ENCODE data around the gene TMEM233. TPM values are rescaled to one million over a fixed set of nuclear protein-coding genes. Genes with fewer than 3 reads are reported as not detected.
"Not testable (repeated sequence)": the region's sequence is repeated elsewhere in the genome, so short reads cannot be mapped to it uniquely, and the experiment has no call there.

Gene TMEM233
- total RNA-seq, 1 donor from 2014 or later: 0.96 TPM

DNA sequence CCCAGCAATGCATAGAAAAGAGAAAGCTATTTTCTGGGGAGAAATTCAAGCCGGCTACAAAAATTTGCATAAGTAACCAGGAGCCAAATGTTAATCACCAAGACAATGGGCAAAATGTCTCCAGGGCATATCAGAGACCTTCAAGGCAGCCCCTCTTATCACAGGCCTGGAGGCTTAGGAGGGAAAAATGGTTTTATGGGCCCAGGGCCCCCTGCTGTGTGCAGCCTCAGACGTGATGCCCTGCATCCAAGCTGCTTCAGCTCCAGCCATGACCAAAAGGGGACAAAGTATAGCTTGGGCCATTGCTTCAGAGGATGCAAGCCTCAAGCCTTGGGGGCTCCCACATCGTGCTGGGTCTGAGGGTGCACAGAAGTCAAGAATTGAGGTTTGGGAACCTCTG, 15.8 kb downstream of the TMEM233 start:
- H3K27ac ChIP-seq: no peak overlapping the region
- H3K4me3 ChIP-seq: no peak overlapping the region
- TF ChIP-seq, protein P1, sequence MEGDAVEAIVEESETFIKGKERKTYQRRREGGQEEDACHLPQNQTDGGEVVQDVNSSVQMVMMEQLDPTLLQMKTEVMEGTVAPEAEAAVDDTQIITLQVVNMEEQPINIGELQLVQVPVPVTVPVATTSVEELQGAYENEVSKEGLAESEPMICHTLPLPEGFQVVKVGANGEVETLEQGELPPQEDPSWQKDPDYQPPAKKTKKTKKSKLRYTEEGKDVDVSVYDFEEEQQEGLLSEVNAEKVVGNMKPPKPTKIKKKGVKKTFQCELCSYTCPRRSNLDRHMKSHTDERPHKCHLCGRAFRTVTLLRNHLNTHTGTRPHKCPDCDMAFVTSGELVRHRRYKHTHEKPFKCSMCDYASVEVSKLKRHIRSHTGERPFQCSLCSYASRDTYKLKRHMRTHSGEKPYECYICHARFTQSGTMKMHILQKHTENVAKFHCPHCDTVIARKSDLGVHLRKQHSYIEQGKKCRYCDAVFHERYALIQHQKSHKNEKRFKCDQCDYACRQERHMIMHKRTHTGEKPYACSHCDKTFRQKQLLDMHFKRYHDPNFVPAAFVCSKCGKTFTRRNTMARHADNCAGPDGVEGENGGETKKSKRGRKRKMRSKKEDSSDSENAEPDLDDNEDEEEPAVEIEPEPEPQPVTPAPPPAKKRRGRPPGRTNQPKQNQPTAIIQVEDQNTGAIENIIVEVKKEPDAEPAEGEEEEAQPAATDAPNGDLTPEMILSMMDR (IDR thresholded peaks at IDR 0.05): no peak
- H3K4me1 ChIP-seq: no peaks in the 10 kb centered on the region
- ATAC-seq (no peak), DNase-seq (no peak)
- H3K27me3 ChIP-seq: no peaks in the 10 kb centered on the region
- H3K36me3 ChIP-seq: no peaks in the 10 kb centered on the region
- H3K9me3 ChIP-seq: no peaks in the 10 kb centered on the region
- intact Hi-C loops (cut with DNase I): no loop called here

DNA sequence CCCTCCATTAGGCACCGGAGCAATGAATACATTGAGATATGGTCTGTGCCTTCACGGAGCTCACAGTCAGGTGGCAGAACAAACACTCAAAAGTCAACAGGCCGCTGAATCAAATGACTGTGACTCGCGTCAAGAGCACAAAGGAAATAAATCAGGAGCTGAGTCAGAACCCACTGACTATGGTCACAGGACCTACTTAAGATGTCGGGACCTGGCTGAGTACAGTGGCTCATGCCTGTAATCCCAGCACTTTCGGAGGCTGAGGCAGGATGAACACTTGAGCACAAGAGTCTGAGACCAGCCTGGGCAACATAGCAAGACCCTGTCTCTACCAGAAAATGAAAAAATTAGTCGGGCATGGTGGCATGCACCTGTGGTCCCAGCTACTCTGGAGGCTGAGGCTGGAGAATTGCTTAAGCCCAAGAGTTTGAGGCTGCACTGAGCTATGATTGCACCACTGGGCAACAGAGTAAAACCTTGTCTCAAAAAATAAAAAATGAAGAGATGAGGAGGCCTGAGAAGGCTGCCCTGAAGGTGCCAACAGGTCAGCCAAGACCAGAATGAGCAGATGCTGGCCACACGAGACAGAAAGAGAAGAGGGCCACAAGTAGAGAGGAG, 19.9 kb downstream of the TMEM233 start:
- ATAC-seq: peak; percentile 80
- intact Hi-C loops (cut with DNase I): no loop called here
- Histone ChIP-seq H3K4me1 (no peaks in the 10 kb centered on the region), H3K4me3 (no peak overlapping the region), H3K9me3 (no peaks in the 10 kb centered on the region), H3K36me3 (no peaks in the 10 kb centered on the region), H3K27me3 (no peaks in the 10 kb centered on the region), H3K27ac (no peak overlapping the region)
- DNase-seq: no peak
- TF ChIP-seq, protein P1 (IDR thresholded peaks at IDR 0.05): no peak

DNA sequence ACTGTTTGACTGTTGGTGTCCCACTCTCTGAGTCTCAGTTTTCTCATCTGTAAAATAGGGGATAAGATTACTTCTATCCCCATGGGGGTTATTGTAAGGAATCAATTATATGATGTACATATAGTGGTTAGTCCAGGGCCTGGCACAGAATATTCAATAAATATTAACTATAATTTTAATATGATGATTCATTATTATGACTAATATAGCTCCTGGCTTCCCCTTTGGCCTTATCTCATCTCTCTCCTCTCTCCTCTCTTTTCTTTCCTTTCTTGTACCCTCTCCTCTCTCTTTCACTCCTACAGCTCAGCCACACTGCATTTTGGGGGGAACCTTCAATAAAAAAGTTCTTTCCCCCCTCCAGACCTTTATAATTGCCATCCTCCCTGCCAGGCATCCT, 21.1 kb downstream of the TMEM233 start:
- Histone ChIP-seq H3K27me3 (no peaks in the 10 kb centered on the region), H3K27ac (no peak overlapping the region), H3K36me3 (no peaks in the 10 kb centered on the region), H3K9me3 (no peaks in the 10 kb centered on the region), H3K4me3 (no peak overlapping the region), H3K4me1 (no peaks in the 10 kb centered on the region)
- ATAC-seq: no peak
- TF ChIP-seq, protein P1 (IDR thresholded peaks at IDR 0.05): no peak
- intact Hi-C loops (cut with DNase I): no loop called here
- no peak for DNase-seq

DNA sequence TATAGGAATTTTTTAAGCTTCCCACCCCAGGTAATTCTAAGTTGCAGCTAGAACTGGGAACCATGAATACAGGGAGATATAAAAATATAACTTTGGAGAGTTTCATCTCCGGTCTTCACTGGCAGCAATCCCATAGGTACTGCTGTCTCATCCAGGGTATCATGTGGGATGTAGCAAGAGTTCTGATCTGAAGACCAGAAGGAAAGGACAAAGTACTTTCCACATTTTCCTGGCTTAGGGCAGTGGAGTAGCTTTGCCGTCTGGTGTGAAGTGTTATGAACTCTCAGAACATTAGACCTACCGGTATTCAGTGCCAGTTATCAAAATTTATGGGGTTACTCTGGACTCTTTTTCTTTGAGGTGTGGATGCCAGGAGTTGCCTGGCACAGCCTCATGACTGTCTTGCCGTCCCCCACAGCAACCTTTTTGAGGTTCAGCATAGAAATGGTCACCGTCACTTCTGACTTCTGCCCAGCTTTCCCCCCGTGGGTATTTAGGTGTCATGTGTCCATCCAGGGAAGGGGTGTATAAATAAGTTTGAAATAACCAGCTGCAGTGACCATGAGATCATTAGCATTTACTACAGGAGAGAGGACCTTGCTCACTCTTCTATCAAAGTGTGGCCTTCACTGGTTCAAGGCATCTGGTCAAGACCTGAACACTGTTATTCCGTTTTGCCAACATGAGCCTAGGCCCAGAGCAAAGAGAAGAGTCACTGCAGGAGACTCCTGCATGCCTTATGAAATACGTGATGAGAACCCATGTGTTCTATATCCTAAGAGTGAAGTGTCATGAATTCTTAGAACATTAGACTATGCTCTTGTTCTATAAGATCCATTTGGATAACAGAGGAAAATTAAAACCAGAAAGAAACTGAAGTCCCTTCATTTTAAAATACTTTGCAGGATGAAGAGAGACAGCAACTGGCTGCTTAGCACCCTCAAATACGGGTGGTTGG, 22.2 kb downstream of the TMEM233 start:
- Histone ChIP-seq H3K27ac (no peak overlapping the region), H3K4me1 (no peaks in the 10 kb centered on the region), H3K36me3 (no peaks in the 10 kb centered on the region), H3K27me3 (no peaks in the 10 kb centered on the region), H3K9me3 (no peaks in the 10 kb centered on the region), H3K4me3 (no peak overlapping the region)
- ATAC-seq: no peak
- TF ChIP-seq, protein P1 (IDR thresholded peaks at IDR 0.05): no peak
- intact Hi-C loops (cut with DNase I): no loop called here
- no peak for DNase-seq

DNA sequence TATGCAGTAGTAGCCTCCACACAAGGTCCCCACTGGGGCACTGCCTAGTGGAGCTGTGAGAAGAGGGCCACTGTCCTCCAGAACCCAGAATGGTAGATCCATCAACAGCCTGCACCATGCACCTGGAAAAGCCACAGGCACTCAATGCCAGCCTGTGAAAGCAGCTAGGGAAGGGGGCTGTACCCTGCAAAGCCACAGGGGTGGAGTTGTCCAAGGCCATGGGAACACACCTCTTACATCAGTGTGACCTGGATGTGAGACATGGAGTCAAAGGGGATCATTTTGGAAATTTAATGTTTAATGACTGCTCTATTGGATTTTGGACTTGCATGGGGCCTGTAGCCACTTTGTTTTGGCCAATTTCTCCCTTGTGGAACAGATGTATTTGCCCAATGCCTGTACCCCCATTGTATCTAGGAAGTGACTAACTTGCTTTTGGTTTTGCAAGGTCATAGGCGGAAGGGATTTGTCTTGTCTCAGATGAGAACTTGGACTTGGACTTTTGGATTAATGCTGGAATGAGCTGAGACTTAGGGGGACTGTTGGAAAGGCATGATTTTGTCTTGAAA, 24.8 kb downstream of the TMEM233 start:
- intact Hi-C loops (cut with DNase I): not testable (repeated sequence)

DNA sequence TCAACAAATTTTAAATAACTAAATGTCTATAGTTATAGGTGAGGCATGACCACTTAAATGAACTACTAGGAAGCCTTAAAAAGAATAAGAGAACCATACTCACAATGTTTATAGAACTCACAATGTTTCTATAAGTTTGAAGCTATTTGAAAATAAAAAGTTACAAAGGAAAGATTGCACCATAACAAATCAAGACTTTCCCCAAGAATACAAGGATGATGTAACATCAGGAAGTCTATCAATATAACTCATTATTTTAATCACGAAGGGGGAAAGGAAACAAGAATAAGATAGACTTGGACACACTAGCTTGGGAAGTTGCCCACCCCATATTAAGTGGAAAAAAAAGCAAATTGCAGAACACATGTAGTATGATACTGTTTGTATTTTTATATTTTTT, 26.9 kb downstream of the TMEM233 start:
- Histone ChIP-seq H3K27ac (no peak overlapping the region), H3K27me3 (no peaks in the 10 kb centered on the region), H3K36me3 (no peaks in the 10 kb centered on the region), H3K4me3 (no peak overlapping the region), H3K4me1 (no peaks in the 10 kb centered on the region), H3K9me3 (no peaks in the 10 kb centered on the region)
- ATAC-seq: no peak
- TF ChIP-seq, protein P1 (IDR thresholded peaks at IDR 0.05): no peak
- no peak for DNase-seq
- intact Hi-C loops (cut with DNase I): no loop called here

More for the DNA sequence above, 24.8 kb downstream of the TMEM233 start:
- H3K4me1 ChIP-seq, H3K9me3 ChIP-seq, H3K27me3 ChIP-seq, H3K27ac ChIP-seq, H3K36me3 ChIP-seq, ATAC-seq, DNase-seq, H3K4me3 ChIP-seq: not testable (repeated sequence)

Data from upper lobe of right lung (tissue), 1 donor.